Liver (tissue), 9 donors: Measurements from ENCODE around the gene KCNJ12. TPM values are rescaled to one million over a fixed set of nuclear protein-coding genes. Genes with fewer than 3 reads are reported as not detected.
"Not testable (repeated sequence)": the region's sequence is repeated elsewhere in the genome, so short reads cannot be mapped to it uniquely, and the experiment has no call there.

Experiments used
- DNase-seq: peaks from one replicate; pipeline ENCODE4 v3.0.0-alpha.2; 2017; ENCODE audit warnings: low spot score
- H3K27ac ChIP-seq, 2 donors: one replicate each; pipeline ENCODE4 v1.7.0; 2013; ENCODE audit warnings: inconsistent platforms in 2 of 2, low read length in 2 of 2, control low read depth in 1 of 2, low read depth in 1 of 2, mild to moderate bottlenecking in 1 of 2
- H3K27me3 ChIP-seq, 4 donors: one replicate each; pipeline versions ENCODE4 v1.6.1 to v1.7.0; 2013; ENCODE audit warnings: low read length in 3 of 4, inconsistent platforms in 1 of 4, mild to moderate bottlenecking in 1 of 4, moderate library complexity in 1 of 4; ENCODE audit not compliant: control insufficient read depth in 4 of 4, insufficient read depth in 4 of 4
- H3K36me3 ChIP-seq, 4 donors: one replicate each; pipeline versions ENCODE4 v1.6.1 to v1.7.0; 2013; ENCODE audit warnings: low read length in 3 of 4, mild to moderate bottlenecking in 3 of 4, low read depth in 1 of 4, moderate library complexity in 1 of 4; ENCODE audit not compliant: control insufficient read depth in 4 of 4, insufficient read depth in 3 of 4
- H3K4me1 ChIP-seq, 4 donors: one replicate each; pipeline versions ENCODE4 v1.6.1 to v1.7.0; 2013; ENCODE audit warnings: low read length in 3 of 4, mild to moderate bottlenecking in 3 of 4, moderate library complexity in 1 of 4; ENCODE audit not compliant: control insufficient read depth in 4 of 4, insufficient read depth in 4 of 4
- H3K4me3 ChIP-seq, 3 donors: one replicate each; pipeline versions ENCODE4 v1.6.1 to v1.7.0; 2013; ENCODE audit warnings: low read length in 3 of 3, control low read depth in 1 of 3, low read depth in 1 of 3, mild to moderate bottlenecking in 1 of 3
- H3K9ac ChIP-seq, 2 donors: one replicate each; pipeline ENCODE4 v1.7.0; 2013; ENCODE audit warnings: low read length in 2 of 2, mild to moderate bottlenecking in 2 of 2, moderate library complexity in 2 of 2, control low read depth in 1 of 2, low read depth in 1 of 2
- H3K9me3 ChIP-seq, 4 donors: one replicate each; pipeline versions ENCODE4 v1.6.1 to v1.7.0; 2013; ENCODE audit warnings: low read length in 3 of 4; ENCODE audit not compliant: control insufficient read depth in 4 of 4
- WGBS: extraction: QIAGEN DNeasy Blood & Tissue Kit; methylation state at CpG from one replicate; pipeline ENCODE4 v1.1.7; 2013; 5-methylcytosine and 5-hydroxymethylcytosine counted together
- polyA plus RNA-seq, 2 donors: library from polyadenylated mRNA; stranded (reverse) in 1 of 2; unstranded in 1 of 2; fragments of 200-250 nt in 1 of 2; fragments of >200 nt in 1 of 2; fragmentation: Nextera tagmentation in 1 of 2; extraction: Ambion mirVana in 1 of 2; gene quantifications; one replicate each; pipeline versions ENCODE4 v1.2.1 to v1.2.3, GENCODE V29; 2013 to 2015
- total RNA-seq, 2 donors: library from RNA; depleted of rRNA; stranded (reverse); fragments of >200 nt; gene quantifications; one replicate each; pipeline ENCODE4 v1.2.3, GENCODE V29; 2014
- donor health status: healthy.
- donor health status: healthy.
- donor health status: healthy.
- donor health status: healthy.
- donor health status: healthy.

Gene KCNJ12
- total and polyA plus RNA-seq, 4 donors = 0.25 to 0.67 (median 0.38) TPM

DNA sequence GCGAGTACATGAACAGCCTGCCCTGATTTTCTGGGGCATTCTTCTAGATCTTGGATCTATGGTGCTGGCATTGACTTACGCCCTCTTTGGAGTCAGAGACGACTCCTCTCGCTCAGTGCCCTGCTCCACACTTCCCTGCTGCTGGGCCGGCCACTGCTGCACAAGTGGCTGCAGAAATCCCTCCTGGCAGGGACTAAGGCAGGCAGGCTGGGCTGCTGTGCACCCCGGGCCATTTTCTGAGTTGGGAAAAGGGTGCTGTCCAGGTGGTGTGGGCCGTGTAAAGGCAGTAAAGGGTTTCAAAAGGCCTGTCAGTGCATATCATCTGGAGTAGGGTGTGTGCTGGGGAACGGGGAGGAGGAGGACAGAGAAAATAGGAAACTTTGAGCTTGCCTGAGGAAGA, 50.1 kb downstream of the KCNJ12 start:
- H3K9me3 ChIP-seq, H3K4me3 ChIP-seq, H3K9ac ChIP-seq, H3K27me3 ChIP-seq, H3K4me1 ChIP-seq, H3K27ac ChIP-seq, H3K36me3 ChIP-seq, DNase-seq: not testable (repeated sequence)
- WGBS = 77% methylated on average over 8 of the region's 8 CpGs

DNA sequence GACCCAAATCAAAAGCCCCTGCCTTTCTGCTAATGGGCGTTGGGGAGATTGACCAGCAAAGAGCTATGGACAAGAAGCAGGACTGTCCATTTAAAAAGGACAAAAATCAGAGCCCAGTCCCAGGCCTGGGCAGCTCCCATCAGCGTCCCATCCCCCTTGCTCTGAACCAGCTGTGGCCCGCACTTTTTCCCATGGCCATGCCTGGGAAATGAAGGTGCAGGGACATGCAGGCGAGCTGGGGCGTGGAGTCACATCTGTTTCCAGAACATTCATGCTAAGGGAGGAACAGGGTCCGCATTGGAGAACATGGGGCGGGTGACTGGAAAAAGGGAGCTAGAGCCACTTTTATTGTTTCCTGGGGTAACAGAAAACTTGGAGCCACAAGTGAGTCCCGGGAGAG, 50.7 kb downstream of the KCNJ12 start:
- not testable (repeated sequence) for H3K27me3 ChIP-seq, H3K9me3 ChIP-seq, H3K27ac ChIP-seq, DNase-seq, H3K4me3 ChIP-seq, H3K9ac ChIP-seq, H3K4me1 ChIP-seq, H3K36me3 ChIP-seq
- 82% methylated on average over 7 of the region's 8 CpGs for WGBS

GRCh38 chr17:21427727-21428126, 51.6 kb downstream of the KCNJ12 start:
- H3K4me1 ChIP-seq, H3K4me3 ChIP-seq, DNase-seq, H3K9me3 ChIP-seq, H3K9ac ChIP-seq, H3K27me3 ChIP-seq, H3K27ac ChIP-seq, H3K36me3 ChIP-seq: not testable (repeated sequence)
- no CpG with 5 or more reads among the region's 3 CpGs for WGBS

- not testable (repeated sequence) for H3K9ac ChIP-seq, H3K4me1 ChIP-seq, H3K36me3 ChIP-seq, H3K9me3 ChIP-seq, DNase-seq, H3K4me3 ChIP-seq, H3K27me3 ChIP-seq, H3K27ac ChIP-seq
- 59% methylated on average over 5 of the region's 5 CpGs for WGBS
These were observed 52.7 kb downstream of the KCNJ12 start for GRCh38 chr17:21428752-21429424.

GRCh38 chr17:21429921-21430628, 53.9 kb downstream of the KCNJ12 start:
- not testable (repeated sequence) for H3K4me1 ChIP-seq, H3K9me3 ChIP-seq, H3K4me3 ChIP-seq, H3K36me3 ChIP-seq, DNase-seq, H3K27ac ChIP-seq, H3K9ac ChIP-seq, H3K27me3 ChIP-seq
- 77% methylated on average over 4 of the region's 5 CpGs for WGBS

- not testable (repeated sequence) for H3K9ac ChIP-seq, DNase-seq, H3K9me3 ChIP-seq, H3K4me1 ChIP-seq, H3K27ac ChIP-seq, H3K4me3 ChIP-seq, H3K27me3 ChIP-seq, H3K36me3 ChIP-seq
- WGBS = 90% methylated on average over 5 of the region's 5 CpGs
These were observed 57.8 kb downstream of the KCNJ12 start for GRCh38 chr17:21433971-21434370.

DNA sequence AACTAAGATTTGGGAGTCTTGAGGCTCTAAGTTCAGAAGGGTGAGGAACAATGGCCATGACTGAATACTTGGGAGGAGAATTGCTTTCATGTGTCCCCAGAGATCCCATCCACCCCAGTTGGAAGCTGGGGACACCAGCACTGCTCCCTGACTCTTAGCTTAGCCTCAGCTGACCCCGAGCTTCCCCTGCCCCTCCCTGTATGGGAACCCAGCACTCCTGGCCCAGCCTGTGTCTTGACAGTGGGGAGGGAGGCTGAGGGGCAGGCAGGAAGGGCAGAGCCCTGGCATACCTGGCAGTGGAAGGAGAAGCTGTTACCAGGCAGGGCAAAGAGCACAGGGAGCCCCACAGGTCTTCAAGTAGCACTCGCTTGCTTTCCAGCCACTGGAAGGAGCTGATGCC, 58.8 kb downstream of the KCNJ12 start:
- not testable (repeated sequence) for H3K4me1 ChIP-seq, H3K27ac ChIP-seq, H3K27me3 ChIP-seq, H3K9ac ChIP-seq, H3K9me3 ChIP-seq, H3K36me3 ChIP-seq, H3K4me3 ChIP-seq, DNase-seq
- 69% methylated on average over 2 of the region's 2 CpGs for WGBS

GRCh38 chr17:21436481-21436880, 60.3 kb downstream of the KCNJ12 start:
- DNase-seq, H3K4me1 ChIP-seq, H3K9me3 ChIP-seq, H3K4me3 ChIP-seq, H3K36me3 ChIP-seq, H3K27ac ChIP-seq, H3K27me3 ChIP-seq, H3K9ac ChIP-seq: not testable (repeated sequence)
- 64% methylated on average over 7 of the region's 7 CpGs for WGBS
